Renal cortex interstitium (tissue), 11 donors: ENCODE measurements around the gene DGKZ. TPM values are rescaled to one million over a fixed set of nuclear protein-coding genes. Genes with fewer than 3 reads are reported as not detected.
"Not testable (repeated sequence)": the region's sequence is repeated elsewhere in the genome, so short reads cannot be mapped to it uniquely, and the experiment has no call there.

Experiments used
- DNase-seq, 11 donors: peaks; one replicate each; pipeline ENCODE4 v3.0.0-alpha.2; 2013; ENCODE audit warnings: low read depth in 9 of 11, low spot score in 4 of 11; ENCODE audit errors: extremely low read depth in 1 of 11
- polyA plus RNA-seq, 3 donors: library from polyadenylated mRNA; unstranded; fragments of 120-200 nt; gene quantifications; one replicate each; pipeline ENCODE4 v1.2.1, GENCODE V29; 2013; ENCODE audit not compliant: insufficient read length in 3 of 3

The DGKZ gene
- polyA plus RNA-seq, 3 donors = 36.9 to 44.7 (median 40.4) TPM

- DNase-seq = no peak
Measured at GRCh38 chr11:46359953-46360352, 12.7 kb downstream of the DGKZ start.

GRCh38 chr11:46360878-46361277, 13.6 kb downstream of the DGKZ start:
- no peak for DNase-seq

- DNase-seq = peak in 2 of 11 donors; percentile 59 to 71
Measured at GRCh38 chr11:46361283-46362155, 14.3 kb downstream of the DGKZ start.

GRCh38 chr11:46362156-46363030, 15.1 kb downstream of the DGKZ start:
- no peak for DNase-seq

GRCh38 chr11:46363031-46363407, 15.8 kb downstream of the DGKZ start:
- DNase-seq = no peak

GRCh38 chr11:46363455-46364005, 16.3 kb downstream of the DGKZ start:
- DNase-seq = no peak

- no peak for DNase-seq
Measured at GRCh38 chr11:46364056-46364455, 16.8 kb downstream of the DGKZ start.

DNA sequence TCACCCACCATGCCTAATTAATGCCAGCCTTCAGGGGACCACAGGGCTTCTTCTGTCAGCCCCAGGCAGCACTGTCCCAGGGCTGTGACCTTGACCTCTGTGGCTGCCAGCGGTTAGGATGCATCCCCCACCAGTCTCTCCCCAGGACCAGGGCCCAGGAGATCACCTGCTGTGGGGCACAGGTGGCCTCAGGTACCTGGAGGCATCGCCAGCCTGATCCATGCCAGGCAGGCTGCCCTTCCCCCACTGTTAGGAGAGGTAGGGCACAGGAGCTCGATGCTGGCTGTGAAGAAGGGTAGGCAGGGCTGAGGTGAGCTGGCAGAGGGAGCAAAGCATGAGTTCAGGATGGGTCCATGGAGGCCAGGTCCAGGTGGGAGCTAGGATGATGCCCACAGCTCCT, 17.5 kb downstream of the DGKZ start:
- no peak for DNase-seq

DNA sequence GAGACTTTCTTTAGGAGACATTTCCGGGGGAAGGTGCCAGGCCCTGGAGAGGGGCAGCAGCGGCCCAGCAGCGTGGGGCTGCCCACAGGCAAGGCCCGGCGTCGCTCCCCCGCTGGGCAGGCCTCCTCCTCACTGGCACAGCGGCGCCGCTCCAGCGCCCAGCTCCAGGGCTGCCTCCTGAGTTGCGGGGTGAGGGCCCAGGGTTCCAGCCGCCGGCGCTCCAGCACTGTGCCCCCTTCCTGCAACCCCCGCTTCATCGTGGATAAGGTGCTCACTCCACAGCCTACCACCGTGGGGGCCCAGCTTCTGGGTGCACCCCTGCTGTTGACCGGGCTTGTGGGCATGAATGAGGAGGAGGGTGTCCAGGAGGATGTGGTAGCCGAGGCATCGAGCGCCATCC, 19.0 kb downstream of the DGKZ start:
- DNase-seq = no peak

- no peak for DNase-seq
Measured at GRCh38 chr11:46366661-46367161, 19.4 kb downstream of the DGKZ start.

DNA sequence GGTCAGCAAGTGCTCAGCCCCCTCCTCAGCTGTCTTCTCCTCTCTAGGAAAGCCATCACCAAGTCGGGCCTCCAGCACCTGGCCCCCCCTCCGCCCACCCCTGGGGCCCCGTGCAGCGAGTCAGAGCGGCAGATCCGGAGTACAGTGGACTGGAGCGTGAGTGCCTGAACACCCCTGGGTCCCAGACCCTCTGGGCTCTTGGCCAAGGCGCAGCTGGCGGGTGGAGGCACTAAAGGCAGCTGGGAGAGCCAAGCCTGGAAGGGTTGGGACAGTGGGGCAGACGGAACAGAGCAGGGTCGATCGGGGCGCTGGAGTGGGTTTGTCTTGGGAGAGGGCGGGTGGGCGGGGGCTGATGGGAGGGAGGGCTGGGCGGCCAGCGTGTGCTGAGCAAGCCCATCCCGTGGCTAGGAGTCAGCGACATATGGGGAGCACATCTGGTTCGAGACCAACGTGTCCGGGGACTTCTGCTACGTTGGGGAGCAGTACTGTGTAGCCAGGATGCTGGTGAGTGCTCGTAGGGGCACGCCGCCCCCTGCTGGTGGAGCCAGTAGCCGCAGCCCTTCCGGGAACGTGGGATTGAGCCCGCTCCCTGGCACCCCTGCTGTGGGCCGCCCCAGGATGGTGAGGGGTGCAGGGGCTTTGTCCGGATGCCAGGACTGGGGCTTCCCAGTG, 20.1 kb downstream of the DGKZ start:
- no peak for DNase-seq

DNA sequence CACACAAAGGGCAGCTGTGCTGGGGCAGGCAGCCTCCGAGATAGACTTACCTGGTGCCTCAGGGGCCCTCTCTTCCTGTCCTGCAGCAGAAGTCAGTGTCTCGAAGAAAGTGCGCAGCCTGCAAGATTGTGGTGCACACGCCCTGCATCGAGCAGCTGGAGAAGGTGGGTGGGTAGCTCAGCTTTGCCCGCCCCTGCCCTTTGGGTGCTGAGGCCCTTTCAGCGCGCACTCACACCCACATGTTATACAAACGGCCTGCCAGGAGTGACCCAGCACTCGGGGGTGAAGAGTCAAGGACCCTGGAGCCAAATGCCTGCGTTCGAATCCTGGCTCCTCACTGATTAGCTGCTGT, 20.6 kb downstream of the DGKZ start:
- no peak for DNase-seq

DNA sequence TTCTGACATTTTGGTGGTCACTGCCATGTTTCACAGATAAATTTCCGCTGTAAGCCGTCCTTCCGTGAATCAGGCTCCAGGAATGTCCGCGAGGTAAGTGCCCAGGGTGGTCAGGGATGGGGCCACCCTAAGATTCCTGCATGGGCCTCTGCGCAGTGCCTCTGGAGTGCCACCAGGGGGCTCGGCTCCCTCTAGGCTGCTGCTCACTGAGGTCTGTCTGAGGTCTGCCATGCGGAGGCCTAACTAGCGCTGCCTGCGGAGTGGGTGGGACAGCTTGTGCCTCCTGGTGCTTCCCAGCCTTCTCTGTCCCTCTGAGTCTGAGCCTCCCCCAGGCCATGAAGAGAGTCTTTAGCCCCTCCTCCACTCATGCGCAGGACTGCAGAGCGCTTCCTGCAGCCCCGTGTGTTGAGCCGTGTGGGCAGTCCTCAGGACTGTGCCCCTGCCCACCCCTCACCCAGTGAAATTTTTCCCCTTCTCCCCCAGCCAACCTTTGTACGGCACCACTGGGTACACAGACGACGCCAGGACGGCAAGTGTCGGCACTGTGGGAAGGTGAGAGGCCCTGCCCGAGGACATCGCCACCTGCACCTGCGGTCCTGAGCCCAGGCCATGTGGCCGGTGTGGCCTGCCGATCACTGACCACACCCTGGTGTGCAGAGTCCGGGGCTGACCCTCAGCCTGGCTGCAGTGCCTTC, 22.3 kb downstream of the DGKZ start:
- DNase-seq = peak in 3 of 11 donors; percentile 63 to 76 (median 75)

GRCh38 chr11:46370253-46370652, 23.0 kb downstream of the DGKZ start:
- no peak for DNase-seq

DNA sequence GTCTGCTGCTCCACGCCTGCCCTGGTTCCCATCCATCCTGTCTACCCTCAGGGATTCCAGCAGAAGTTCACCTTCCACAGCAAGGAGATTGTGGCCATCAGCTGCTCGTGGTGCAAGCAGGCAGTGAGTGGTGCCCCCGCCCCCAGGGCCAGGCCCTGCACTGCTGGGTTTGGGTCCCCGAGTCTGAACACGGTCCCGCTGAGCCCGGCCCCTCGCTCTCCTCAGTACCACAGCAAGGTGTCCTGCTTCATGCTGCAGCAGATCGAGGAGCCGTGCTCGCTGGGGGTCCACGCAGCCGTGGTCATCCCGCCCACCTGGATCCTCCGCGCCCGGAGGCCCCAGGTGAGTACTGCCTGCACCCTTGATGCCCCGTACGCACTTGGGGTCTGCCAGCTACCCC, 24.0 kb downstream of the DGKZ start:
- not testable (repeated sequence) for DNase-seq

DNA sequence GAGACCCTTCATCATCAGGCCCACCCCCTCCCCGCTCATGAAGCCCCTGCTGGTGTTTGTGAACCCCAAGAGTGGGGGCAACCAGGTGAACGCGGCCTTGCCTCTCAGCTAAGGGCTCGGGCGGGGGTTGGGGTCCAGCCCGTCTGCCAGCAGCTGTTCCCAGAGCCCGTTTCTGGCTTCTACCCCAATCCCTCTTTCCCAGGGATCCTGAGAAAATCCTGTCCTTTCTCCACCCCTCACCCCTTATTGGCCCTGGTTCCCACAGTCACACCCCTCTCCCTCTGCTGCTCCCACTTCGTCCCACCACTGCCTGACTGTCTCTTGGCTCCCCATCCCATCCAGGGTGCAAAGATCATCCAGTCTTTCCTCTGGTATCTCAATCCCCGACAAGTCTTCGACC, 24.8 kb downstream of the DGKZ start:
- no peak for DNase-seq

GRCh38 chr11:46372501-46372900, 25.2 kb downstream of the DGKZ start:
- not testable (repeated sequence) for DNase-seq
